ENCODE data around the gene PPP1R16B.

- TF ChIP-seq CTCF (IDR thresholded peaks at IDR 0.05): no peak
- no peak for TF ChIP-seq POLR2A (IDR thresholded peaks at IDR 0.05)
Observed at GRCh38 chr20:38833154-38833856, 27.8 kb downstream of the PPP1R16B start.

All from heart left ventricle (tissue), 13 donors.